Measurements from ENCODE around the gene EPHB6.
A peak's percentile ranks its signal among the peaks of the same experiment; 100 is the strongest.

The EPHB6 gene

GRCh38 chr7:142879060-142879459 is 24.2 kb downstream of the EPHB6 start:
- Histone ChIP-seq H3K9me2 (ENCODE audit: low read depth, low read length) (no peaks in the 10 kb centered on the region), H3F3A (ENCODE audit: insufficient read depth, low read length) (no peaks in the 10 kb centered on the region), H3K4me1 (ENCODE audit: insufficient read depth, low read length, severe bottlenecking) (no peaks in the 10 kb centered on the region), H3K27ac (ENCODE audit: low read depth, low read length, poor library complexity, severe bottlenecking) (no peak overlapping the region), H3K9ac (ENCODE audit: low read length) (no peak overlapping the region), H3K79me2 (ENCODE audit: insufficient read depth, low read length) (no peaks in the 10 kb centered on the region), H3K36me3 (ENCODE audit: insufficient read depth, low read length) (no peaks in the 10 kb centered on the region), H2AFZ (ENCODE audit: low read length) (no peak overlapping the region), H3K27me3 (ENCODE audit: insufficient read depth, low read length) (no peaks in the 10 kb centered on the region; the same call in 1 of the 2 replicates), H4K20me1 (ENCODE audit: insufficient read depth, low read length) (no peaks in the 10 kb centered on the region), H3K9me3 (ENCODE audit: low read length) (no peaks in the 10 kb centered on the region), H3K4me2 (ENCODE audit: low read length) (no peak overlapping the region), H3K4me3 (ENCODE audit: low read depth, low read length, poor library complexity, severe bottlenecking) (no peak overlapping the region)
- no peak for TF ChIP-seq CTCF (IDR thresholded peaks at IDR 0.05; ENCODE audit: low read length)
- TF ChIP-seq EZH2 (IDR thresholded peaks at IDR 0.05; ENCODE audit: borderline replicate concordance, low read length): no peak

- Histone ChIP-seq H3K9me3 (ENCODE audit: low read length) (no peaks in the 10 kb centered on the region), H3K27ac (ENCODE audit: low read depth, low read length, poor library complexity, severe bottlenecking) (no peak overlapping the region), H4K20me1 (ENCODE audit: insufficient read depth, low read length) (no peaks in the 10 kb centered on the region), H3K4me1 (ENCODE audit: insufficient read depth, low read length, severe bottlenecking) (no peaks in the 10 kb centered on the region), H3K36me3 (ENCODE audit: insufficient read depth, low read length) (no peaks in the 10 kb centered on the region), H3K9ac (ENCODE audit: low read length) (no peak overlapping the region), H3K79me2 (ENCODE audit: insufficient read depth, low read length) (no peaks in the 10 kb centered on the region), H3K27me3 (ENCODE audit: insufficient read depth, low read length) (no peaks in the 10 kb centered on the region; the same call in 1 of the 2 replicates), H3F3A (ENCODE audit: insufficient read depth, low read length) (no peaks in the 10 kb centered on the region), H3K4me3 (ENCODE audit: low read depth, low read length, poor library complexity, severe bottlenecking) (no peak overlapping the region), H3K4me2 (ENCODE audit: low read length) (no peak overlapping the region), H3K9me2 (ENCODE audit: low read depth, low read length) (no peaks in the 10 kb centered on the region), H2AFZ (ENCODE audit: low read length) (no peak overlapping the region)
- TF ChIP-seq CTCF (IDR thresholded peaks at IDR 0.05; ENCODE audit: low read length) (peak; percentile 91), EZH2 (IDR thresholded peaks at IDR 0.05; ENCODE audit: borderline replicate concordance, low read length) (no peak)
Observed at GRCh38 chr7:142880876-142881505, 26.1 kb downstream of the EPHB6 start.

GRCh38 chr7:142881586-142882337 is 26.9 kb downstream of the EPHB6 start:
- Histone ChIP-seq H3K27ac (ENCODE audit: low read depth, low read length, poor library complexity, severe bottlenecking) (no peak overlapping the region), H3K4me2 (ENCODE audit: low read length) (no peak overlapping the region), H2AFZ (ENCODE audit: low read length) (no peak overlapping the region), H3K36me3 (ENCODE audit: insufficient read depth, low read length) (no peaks in the 10 kb centered on the region), H3K4me1 (ENCODE audit: insufficient read depth, low read length, severe bottlenecking) (no peaks in the 10 kb centered on the region), H3K9me3 (ENCODE audit: low read length) (no peaks in the 10 kb centered on the region), H3K9me2 (ENCODE audit: low read depth, low read length) (no peaks in the 10 kb centered on the region), H3K4me3 (ENCODE audit: low read depth, low read length, poor library complexity, severe bottlenecking) (no peak overlapping the region), H3K9ac (ENCODE audit: low read length) (no peak overlapping the region), H3F3A (ENCODE audit: insufficient read depth, low read length) (no peaks in the 10 kb centered on the region), H3K79me2 (ENCODE audit: insufficient read depth, low read length) (no peaks in the 10 kb centered on the region), H4K20me1 (ENCODE audit: insufficient read depth, low read length) (no peaks in the 10 kb centered on the region), H3K27me3 (ENCODE audit: insufficient read depth, low read length) (no peaks in the 10 kb centered on the region; the same call in none of the 2 replicates)
- TF ChIP-seq CTCF (IDR thresholded peaks at IDR 0.05; ENCODE audit: low read length) (no peak), EZH2 (IDR thresholded peaks at IDR 0.05; ENCODE audit: borderline replicate concordance, low read length) (no peak)

Data from OCI-LY1 (cell line).